ENCODE results near the gene EME2. TPM values are rescaled to one million over a fixed set of nuclear protein-coding genes. Genes with fewer than 3 reads are reported as not detected.
"Not testable (repeated sequence)": the region's sequence is repeated elsewhere in the genome, so short reads cannot be mapped to it uniquely, and the experiment has no call there.

Gene EME2
- total RNA-seq (8.1 TPM), polyA plus RNA-seq (6.3 TPM)

- Histone ChIP-seq H3K27ac (ENCODE audit: low read depth) (peak within 1 kb of the TSS; percentile 82), H3K4me1 (ENCODE audit: insufficient read depth) (no peaks in the 10 kb centered on the region), H3K36me3 (ENCODE audit: insufficient read depth) (peaks cover 2% of the 10 kb centered on the region), H3K4me3 (ENCODE audit: low read depth, low read length) (peak within 1 kb of the TSS; percentile 94)
- under 1% methylated on average over 53 of the region's 53 CpGs for WGBS
- DNase-seq (ENCODE audit: extremely low spot score) = no peak
Measured at GRCh38 chr16:1772362-1772907, at the start of gene EME2. Gene EME2 (plus strand): TSS chr16:1772810. CDS start chr16:1773228, 418 bp downstream.

GRCh38 chr16:1723450-1724147 lies 49.0 kb upstream of the EME2 start:
- no peaks in the 10 kb centered on the region for H3K4me1 ChIP-seq (ENCODE audit: insufficient read depth)
- WGBS = 54% methylated on average over 6 of the region's 6 CpGs
- H3K4me3 ChIP-seq (ENCODE audit: low read depth, low read length) = no peak overlapping the region
- no peak overlapping the region for H3K27ac ChIP-seq (ENCODE audit: low read depth)
- no peak for DNase-seq (ENCODE audit: extremely low spot score)
- no peaks in the 10 kb centered on the region for H3K36me3 ChIP-seq (ENCODE audit: insufficient read depth)

GRCh38 chr16:1724491-1724890 lies 48.1 kb upstream of the EME2 start:
- H3K27ac ChIP-seq (ENCODE audit: low read depth) = no peak overlapping the region
- no peaks in the 10 kb centered on the region for H3K4me1 ChIP-seq (ENCODE audit: insufficient read depth)
- 89% methylated on average over 12 of the region's 12 CpGs for WGBS
- H3K4me3 ChIP-seq (ENCODE audit: low read depth, low read length) = no peak overlapping the region
- DNase-seq (ENCODE audit: extremely low spot score) = no peak
- H3K36me3 ChIP-seq (ENCODE audit: insufficient read depth) = no peaks in the 10 kb centered on the region

DNA sequence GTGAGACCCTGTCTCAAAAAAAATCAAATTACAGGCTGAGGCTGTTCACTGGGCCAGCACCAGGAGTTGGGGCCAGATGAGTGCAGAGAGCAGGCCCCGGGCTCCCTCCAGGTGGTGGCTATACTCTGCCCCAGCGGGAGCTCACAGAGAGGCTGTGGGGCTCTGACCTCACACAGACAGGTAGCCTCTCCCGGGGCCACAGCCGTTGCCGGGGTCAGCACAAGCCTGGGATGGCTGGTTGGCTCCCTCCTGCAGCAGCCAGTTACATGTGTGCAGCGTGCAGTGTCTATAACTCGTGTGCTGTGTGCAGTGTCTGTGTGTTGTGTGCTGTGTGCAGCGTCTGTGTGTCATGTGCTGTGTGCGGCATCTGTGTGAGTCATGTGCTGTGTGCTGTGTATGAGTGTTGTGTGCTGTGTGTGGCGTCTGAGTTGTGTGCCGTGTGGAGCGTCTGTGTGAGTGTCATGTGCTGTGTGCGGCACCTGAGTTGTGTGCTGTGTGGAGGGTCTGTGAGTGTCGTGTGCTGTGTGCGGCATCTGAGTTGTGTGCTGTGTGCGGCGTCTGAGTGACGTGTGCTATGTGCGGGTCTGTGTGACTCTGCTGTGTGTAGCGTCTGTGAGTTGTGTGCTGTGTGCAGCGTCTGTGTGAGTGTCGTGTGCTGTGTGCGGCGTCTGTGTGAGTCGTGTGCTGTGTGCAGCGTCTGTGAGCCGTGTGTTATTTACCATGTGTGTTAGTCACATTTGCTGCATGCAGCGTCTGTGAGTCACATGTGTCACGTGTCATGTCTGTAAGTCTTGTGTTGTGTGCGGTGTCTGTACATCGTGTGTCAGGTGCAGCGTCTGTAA lies 45.7 kb upstream of the EME2 start:
- 96% methylated on average over 32 of the region's 32 CpGs for WGBS
- DNase-seq (ENCODE audit: extremely low spot score) = no peak
- Histone ChIP-seq H3K4me3 (ENCODE audit: low read depth, low read length) (no peak overlapping the region), H3K27ac (ENCODE audit: low read depth) (no peak overlapping the region), H3K4me1 (ENCODE audit: insufficient read depth) (no peaks in the 10 kb centered on the region), H3K36me3 (ENCODE audit: insufficient read depth) (no peaks in the 10 kb centered on the region)

GRCh38 chr16:1727651-1728624 lies 44.7 kb upstream of the EME2 start:
- Histone ChIP-seq H3K27ac (ENCODE audit: low read depth) (no peak overlapping the region), H3K4me3 (ENCODE audit: low read depth, low read length) (no peak overlapping the region), H3K4me1 (ENCODE audit: insufficient read depth) (no peaks in the 10 kb centered on the region), H3K36me3 (ENCODE audit: insufficient read depth) (no peaks in the 10 kb centered on the region)
- 93% methylated on average over 37 of the region's 37 CpGs for WGBS
- DNase-seq (ENCODE audit: extremely low spot score) = no peak

DNA sequence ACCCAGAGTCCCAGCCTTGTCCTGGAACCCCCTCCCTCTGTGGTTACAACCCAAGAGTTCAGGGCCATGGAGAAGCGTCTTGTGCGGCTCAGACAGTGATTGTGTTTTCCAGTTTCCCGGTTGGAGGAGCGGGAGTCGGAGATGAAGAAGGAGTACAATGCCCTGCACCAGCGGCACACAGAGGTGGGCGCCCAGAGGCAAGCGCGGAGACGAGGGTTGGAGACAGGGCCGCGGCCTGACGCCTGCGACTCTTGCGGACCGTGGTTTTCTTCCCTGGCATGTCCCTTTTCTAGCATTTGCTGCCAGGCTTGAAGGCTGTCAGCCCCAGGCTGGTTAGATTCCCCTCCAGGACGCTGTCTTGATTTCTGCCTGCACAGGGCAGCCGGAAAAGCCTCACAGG lies 43.6 kb upstream of the EME2 start:
- H3K4me3 ChIP-seq (ENCODE audit: low read depth, low read length) = no peak overlapping the region
- no peaks in the 10 kb centered on the region for H3K4me1 ChIP-seq (ENCODE audit: insufficient read depth)
- no peak for DNase-seq (ENCODE audit: extremely low spot score)
- WGBS = 97% methylated on average over 18 of the region's 18 CpGs
- H3K36me3 ChIP-seq (ENCODE audit: insufficient read depth) = no peaks in the 10 kb centered on the region
- no peak overlapping the region for H3K27ac ChIP-seq (ENCODE audit: low read depth)

- H3K36me3 ChIP-seq (ENCODE audit: insufficient read depth) = no peaks in the 10 kb centered on the region
- WGBS = 93% methylated on average over 35 of the region's 35 CpGs
Measured at GRCh38 chr16:1729445-1729844, 43.2 kb upstream of the EME2 start.

GRCh38 chr16:1731073-1731472 lies 41.5 kb upstream of the EME2 start:
- no peaks in the 10 kb centered on the region for H3K36me3 ChIP-seq (ENCODE audit: insufficient read depth)

More at GRCh38 chr16:1729445-1729844, 43.2 kb upstream of the EME2 start:
- no peak overlapping the region for H3K4me3 ChIP-seq (ENCODE audit: low read depth, low read length)
- H3K27ac ChIP-seq (ENCODE audit: low read depth) = no peak overlapping the region
- H3K4me1 ChIP-seq (ENCODE audit: insufficient read depth) = no peaks in the 10 kb centered on the region
- DNase-seq (ENCODE audit: extremely low spot score) = no peak

DNA sequence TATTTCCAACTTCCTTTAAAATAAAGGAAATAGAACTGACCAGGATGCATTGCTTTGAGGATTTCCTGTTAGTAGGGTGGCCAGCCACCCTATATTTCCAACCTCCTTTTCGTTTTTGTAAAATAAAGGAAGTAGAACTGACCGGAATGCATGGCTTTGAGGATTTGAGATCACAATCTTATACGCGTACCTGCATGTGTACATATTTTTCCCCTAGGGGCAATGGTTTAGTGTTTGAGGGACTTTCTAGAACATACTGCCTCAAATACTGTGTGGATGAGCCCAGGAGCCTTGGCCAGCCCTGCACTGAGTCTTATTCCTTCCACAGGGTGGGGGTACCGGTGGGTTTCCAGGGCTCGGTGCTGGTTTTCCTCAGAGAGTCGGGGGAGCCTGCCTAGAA lies 41.0 kb upstream of the EME2 start:
- Histone ChIP-seq H3K27ac (ENCODE audit: low read depth) (no peak overlapping the region), H3K36me3 (ENCODE audit: insufficient read depth) (no peaks in the 10 kb centered on the region), H3K4me1 (ENCODE audit: insufficient read depth) (no peaks in the 10 kb centered on the region), H3K4me3 (ENCODE audit: low read depth, low read length) (no peak overlapping the region)
- no peak for DNase-seq (ENCODE audit: extremely low spot score)
- WGBS = 75% methylated on average over 7 of the region's 7 CpGs

More at GRCh38 chr16:1731073-1731472, 41.5 kb upstream of the EME2 start:
- no peaks in the 10 kb centered on the region for H3K4me1 ChIP-seq (ENCODE audit: insufficient read depth)
- no peak overlapping the region for H3K27ac ChIP-seq (ENCODE audit: low read depth)
- WGBS = 92% methylated on average over 7 of the region's 7 CpGs
- no peak overlapping the region for H3K4me3 ChIP-seq (ENCODE audit: low read depth, low read length)
- no peak for DNase-seq (ENCODE audit: extremely low spot score)

DNA sequence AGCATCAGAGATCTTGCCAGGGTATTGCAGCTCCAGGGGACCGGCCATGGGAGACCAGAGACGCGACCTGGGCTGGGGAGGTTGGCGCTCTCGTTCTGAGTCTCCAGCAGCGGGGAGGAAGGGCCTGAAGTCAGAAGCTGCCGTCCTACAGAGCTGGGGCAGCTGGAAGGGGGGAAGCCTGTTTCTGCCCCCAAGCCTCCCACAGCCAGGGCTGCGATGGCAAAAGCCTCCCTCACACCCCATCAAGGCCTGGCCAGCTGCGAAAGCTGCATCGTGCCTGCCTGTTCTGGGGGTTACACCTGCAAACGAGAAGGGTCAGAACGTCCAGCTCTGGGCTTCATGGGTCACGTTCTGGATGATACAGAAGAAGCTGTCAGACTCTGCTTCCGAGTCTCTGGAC lies 40.5 kb upstream of the EME2 start:
- no peak for DNase-seq (ENCODE audit: extremely low spot score)
- no peak overlapping the region for H3K27ac ChIP-seq (ENCODE audit: low read depth)
- WGBS = 86% methylated on average over 14 of the region's 14 CpGs
- no peaks in the 10 kb centered on the region for H3K4me1 ChIP-seq (ENCODE audit: insufficient read depth)
- no peaks in the 10 kb centered on the region for H3K36me3 ChIP-seq (ENCODE audit: insufficient read depth)
- no peak overlapping the region for H3K4me3 ChIP-seq (ENCODE audit: low read depth, low read length)

DNA sequence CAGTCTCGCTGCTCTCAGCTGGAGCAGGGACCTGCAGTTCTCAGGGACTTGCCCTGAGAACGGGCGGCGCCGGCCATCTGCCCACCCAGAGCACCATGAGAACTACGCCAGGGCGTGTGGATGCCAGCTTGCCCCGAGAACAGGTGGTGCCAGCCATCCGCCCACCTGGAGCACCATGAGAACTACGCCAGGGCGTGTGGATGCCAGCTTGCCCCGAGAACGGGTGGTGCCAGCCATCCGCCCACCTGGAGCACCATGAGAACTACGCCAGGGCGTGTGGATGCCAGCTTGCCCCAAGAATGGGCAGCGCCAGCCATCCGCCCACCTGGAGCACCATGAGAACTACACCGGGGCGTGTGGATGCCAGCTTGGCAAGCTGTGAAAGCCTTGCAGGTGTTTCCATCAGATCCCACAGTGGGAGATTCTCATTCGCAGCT lies 40.0 kb upstream of the EME2 start:
- H3K27ac ChIP-seq (ENCODE audit: low read depth); H3K36me3 ChIP-seq (ENCODE audit: insufficient read depth); DNase-seq (ENCODE audit: extremely low spot score); H3K4me3 ChIP-seq (ENCODE audit: low read depth, low read length); H3K4me1 ChIP-seq (ENCODE audit: insufficient read depth): not testable (repeated sequence)
- WGBS = 93% methylated on average over 21 of the region's 21 CpGs

DNA sequence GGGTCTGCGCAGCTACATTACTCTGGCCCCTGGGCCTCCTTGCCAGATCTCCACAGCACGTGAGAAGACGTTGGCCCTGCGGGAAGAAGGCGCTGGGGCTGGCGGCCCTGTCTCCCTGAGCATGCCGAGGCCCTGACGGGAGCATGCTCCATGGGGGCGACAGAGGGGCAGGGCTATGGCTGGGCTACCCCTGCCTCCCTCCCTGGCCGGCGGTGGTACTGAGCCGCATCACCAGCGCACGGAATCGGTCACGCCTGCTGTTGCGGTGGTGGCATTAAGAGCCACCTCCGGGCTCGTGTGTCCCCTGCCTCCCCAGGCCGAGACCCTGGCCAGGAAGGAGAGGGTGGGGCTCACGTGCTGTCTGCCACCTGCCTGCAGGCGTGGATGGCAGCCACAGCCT lies 38.5 kb upstream of the EME2 start:
- H3K27ac ChIP-seq (ENCODE audit: low read depth) = no peak overlapping the region
- H3K4me1 ChIP-seq (ENCODE audit: insufficient read depth) = no peaks in the 10 kb centered on the region
- DNase-seq (ENCODE audit: extremely low spot score) = no peak
- H3K4me3 ChIP-seq (ENCODE audit: low read depth, low read length) = no peak overlapping the region
- H3K36me3 ChIP-seq (ENCODE audit: insufficient read depth) = no peaks in the 10 kb centered on the region
- WGBS = 94% methylated on average over 22 of the region's 22 CpGs

GRCh38 chr16:1734816-1735215 lies 37.8 kb upstream of the EME2 start:
- Histone ChIP-seq H3K4me3 (ENCODE audit: low read depth, low read length) (no peak overlapping the region), H3K4me1 (ENCODE audit: insufficient read depth) (no peaks in the 10 kb centered on the region), H3K27ac (ENCODE audit: low read depth) (no peak overlapping the region), H3K36me3 (ENCODE audit: insufficient read depth) (no peaks in the 10 kb centered on the region)
- no peak for DNase-seq (ENCODE audit: extremely low spot score)
- WGBS = 97% methylated on average over 22 of the region's 22 CpGs

Data from urinary bladder (tissue), 4 donors.